HepG2 (cell line): Measurements from ENCODE around the gene CPNE2. TPM values are rescaled to one million over a fixed set of nuclear protein-coding genes. Genes with fewer than 3 reads are reported as not detected.

Experiments used
- ADNP ChIP-seq: sonication (generic); formaldehyde crosslinking; IDR thresholded peaks from 2 replicates; pipeline ENCODE4 v1.4.0; 2020; ENCODE audit warnings: missing genetic modification reagents
- ARNT2 ChIP-seq: sonication (generic); formaldehyde crosslinking; IDR thresholded peaks from 2 replicates; pipeline ENCODE4 v1.8.0; 2022; ENCODE audit warnings: mild to moderate bottlenecking, low read depth, missing genetic modification reagents, moderate library complexity
- CEBPG ChIP-seq: IDR thresholded peaks from 2 replicates; pipeline ENCODE4 v1.6.1; 2016
- ELF1 ChIP-seq: sonication (generic); formaldehyde crosslinking; IDR thresholded peaks from 2 replicates; pipeline ENCODE4 v1.4.0; 2020; ENCODE audit warnings: missing genetic modification reagents
- HES4 ChIP-seq: sonication (generic); formaldehyde crosslinking; IDR thresholded peaks from 2 replicates; pipeline ENCODE4 v1.9.0; 2021; ENCODE audit warnings: mild to moderate bottlenecking, missing genetic modification reagents, borderline replicate concordance
- KDM6A ChIP-seq: IDR thresholded peaks from 2 replicates; pipeline ENCODE4 v1.6.1; 2016; ENCODE audit warnings: low read depth
- MEIS1 ChIP-seq: sonication (generic); formaldehyde crosslinking; IDR thresholded peaks from 2 replicates; pipeline ENCODE4 v1.9.0; 2021; ENCODE audit warnings: mild to moderate bottlenecking, missing genetic modification reagents, moderate library complexity, borderline replicate concordance
- MXD1 ChIP-seq: sonication (generic); formaldehyde crosslinking; IDR thresholded peaks from 2 replicates; pipeline ENCODE4 v1.4.0; 2020; ENCODE audit warnings: mild to moderate bottlenecking, missing genetic modification reagents
- MYC ChIP-seq: sonication (generic); formaldehyde crosslinking; IDR thresholded peaks from 2 replicates; pipeline ENCODE4 v1.9.0; 2021; ENCODE audit warnings: missing genetic modification reagents, borderline replicate concordance
- NR2C2 ChIP-seq: sonication (generic); formaldehyde crosslinking; IDR thresholded peaks from 2 replicates; pipeline ENCODE4 v1.4.0; 2020; ENCODE audit warnings: missing genetic modification reagents, mild to moderate bottlenecking, moderate library complexity, borderline replicate concordance
- SNRNP70 ChIP-seq: fragments of 200-400 bp; formaldehyde crosslinking; IDR thresholded peaks from 2 replicates; pipeline ENCODE4 v1.6.1; 2017; ENCODE audit warnings: mild to moderate bottlenecking, low read depth, low read length, moderate library complexity
- TBX3 ChIP-seq: fragments of 450-650 bp; IDR thresholded peaks from 2 replicates; pipeline ENCODE4 v1.6.1; 2017; ENCODE audit warnings: antibody characterized with exemption, mild to moderate bottlenecking, inconsistent platforms, borderline replicate concordance
- TFAP4 ChIP-seq: sonication (generic); IDR thresholded peaks from 2 replicates; pipeline ENCODE4 v1.6.1; 2016; ENCODE audit warnings: low read depth, borderline replicate concordance
- THAP11 ChIP-seq: IDR thresholded peaks from 2 replicates; pipeline ENCODE4 v1.6.1; 2016; ENCODE audit warnings: missing biosample characterization, missing genetic modification reagents
- ZBTB38 ChIP-seq: sonication (generic); formaldehyde crosslinking; IDR thresholded peaks from 2 replicates; pipeline ENCODE4 v1.5.1; 2020; ENCODE audit warnings: mild to moderate bottlenecking, missing genetic modification reagents
- ZFX ChIP-seq: sonication (generic); formaldehyde crosslinking; IDR thresholded peaks from 2 replicates; pipeline ENCODE4 v1.4.0; 2020; ENCODE audit warnings: mild to moderate bottlenecking, low read depth, missing genetic modification reagents, moderate library complexity
- ZNF7 ChIP-seq: IDR thresholded peaks from 2 replicates; pipeline ENCODE4 v1.6.1; 2016; ENCODE audit warnings: missing biosample characterization, missing genetic modification reagents
- ZNF703 ChIP-seq: sonication (generic); formaldehyde crosslinking; IDR thresholded peaks from 2 replicates; pipeline ENCODE4 v1.5.1; 2020; ENCODE audit warnings: missing genetic modification reagents, mild to moderate bottlenecking, moderate library complexity, borderline replicate concordance
- polyA plus RNA-seq, 8 experiments: library from polyadenylated mRNA; depleted of rRNA in 3 of 8; stranded (reverse) in 7 of 8; unstranded in 1 of 8; fragments of >200 nt; fragmentation: Illumina TruSeq in 4 of 8; extraction: Trizol in 4 of 8; gene quantifications; 2 replicates each; pipeline versions ENCODE4 v1.2.1 to v1.2.3, GENCODE V29; 2011 to 2016; ENCODE audit warnings: low read depth in 4 of 8, missing spikeins in 1 of 8, mixed read lengths in 1 of 8; ENCODE audit not compliant: insufficient read depth in 1 of 8
- total RNA-seq, 5 experiments: library from RNA; depleted of rRNA; stranded (reverse); fragments of >200 nt; fragmentation: Illumina TruSeq; extraction: Trizol; gene quantifications; 2 replicates each; pipeline ENCODE4 v1.2.3, GENCODE V29; 2016; ENCODE audit warnings: low read depth in 1 of 5
- TF ChIP-seq, protein P1 (sequence below): sonication (generic); formaldehyde crosslinking; IDR thresholded peaks from 2 replicates; pipeline ENCODE4 v1.4.0; 2020; ENCODE audit warnings: missing genetic modification reagents, low read depth, mild to moderate bottlenecking, borderline replicate concordance
- TF ChIP-seq, protein P2 (sequence below): sonication (generic); formaldehyde crosslinking; IDR thresholded peaks from 2 replicates; pipeline ENCODE4 v1.5.0; 2020; ENCODE audit warnings: mild to moderate bottlenecking, missing genetic modification reagents, borderline replicate concordance
- TF ChIP-seq, protein P3 (sequence below): sonication (generic); formaldehyde crosslinking; IDR thresholded peaks from 2 replicates; pipeline ENCODE4 v1.4.0; 2020; ENCODE audit warnings: missing genetic modification reagents

CPNE2 gene
- total and polyA plus RNA-seq, 2 of the 13 experiments (the other 11 are each of a cell fraction or from before 2014, with no cell fraction given): 10.6 to 23.3 TPM

GRCh38 chr16:57061084-57061905, 31.1 kb upstream of the CPNE2 start (continued):
- TF ChIP-seq MXD1 (CRISPR knock-in tag) (0 out of 2 replicates have a peak, but pooled peaks have one; percentile 53), ZNF7 (CRISPR knock-in tag) (no peak), ARNT2 (CRISPR knock-in tag) (0 out of 2 replicates have a peak, but pooled peaks have one; percentile 52), NR2C2 (peak; percentile 25; the same call in 1 of the 2 replicates), TBX3 (0 out of 2 replicates have a peak, but pooled peaks have one; percentile 6), MEIS1 (CRISPR knock-in tag) (no peak), ZNF703 (CRISPR knock-in tag) (0 out of 2 replicates have a peak, but pooled peaks have one; percentile 8), HES4 (CRISPR knock-in tag) (no peak), ELF1 (peak; percentile 29; the same call in 1 of the 2 replicates), MYC (peak; percentile 51; the same call in 1 of the 2 replicates), KDM6A (no peak), ZBTB38 (0 out of 2 replicates have a peak, but pooled peaks have one; percentile 17), SNRNP70 (no peak), TFAP4 (peak; percentile 78; the same call in 1 of the 2 replicates), THAP11 (CRISPR knock-in tag) (0 out of 2 replicates have a peak, but pooled peaks have one; percentile 40), CEBPG (CRISPR knock-in tag) (peak; percentile 27; the same call in 1 of the 2 replicates), ADNP (CRISPR knock-in tag) (no peak), ZFX (CRISPR knock-in tag) (0 out of 2 replicates have a peak, but pooled peaks have one; percentile 30)
- TF ChIP-seq, protein P1, sequence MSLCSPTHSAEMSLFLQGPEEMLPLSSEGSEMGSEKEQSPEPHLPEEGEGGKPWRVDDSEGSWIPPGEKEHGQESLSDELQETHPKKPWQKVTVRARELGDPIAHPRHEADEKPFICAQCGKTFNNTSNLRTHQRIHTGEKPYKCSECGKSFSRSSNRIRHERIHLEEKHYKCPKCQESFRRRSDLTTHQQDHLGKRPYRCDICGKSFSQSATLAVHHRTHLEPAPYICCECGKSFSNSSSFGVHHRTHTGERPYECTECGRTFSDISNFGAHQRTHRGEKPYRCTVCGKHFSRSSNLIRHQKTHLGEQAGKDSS (CRISPR knock-in tag): no peak
- TF ChIP-seq, protein P2, sequence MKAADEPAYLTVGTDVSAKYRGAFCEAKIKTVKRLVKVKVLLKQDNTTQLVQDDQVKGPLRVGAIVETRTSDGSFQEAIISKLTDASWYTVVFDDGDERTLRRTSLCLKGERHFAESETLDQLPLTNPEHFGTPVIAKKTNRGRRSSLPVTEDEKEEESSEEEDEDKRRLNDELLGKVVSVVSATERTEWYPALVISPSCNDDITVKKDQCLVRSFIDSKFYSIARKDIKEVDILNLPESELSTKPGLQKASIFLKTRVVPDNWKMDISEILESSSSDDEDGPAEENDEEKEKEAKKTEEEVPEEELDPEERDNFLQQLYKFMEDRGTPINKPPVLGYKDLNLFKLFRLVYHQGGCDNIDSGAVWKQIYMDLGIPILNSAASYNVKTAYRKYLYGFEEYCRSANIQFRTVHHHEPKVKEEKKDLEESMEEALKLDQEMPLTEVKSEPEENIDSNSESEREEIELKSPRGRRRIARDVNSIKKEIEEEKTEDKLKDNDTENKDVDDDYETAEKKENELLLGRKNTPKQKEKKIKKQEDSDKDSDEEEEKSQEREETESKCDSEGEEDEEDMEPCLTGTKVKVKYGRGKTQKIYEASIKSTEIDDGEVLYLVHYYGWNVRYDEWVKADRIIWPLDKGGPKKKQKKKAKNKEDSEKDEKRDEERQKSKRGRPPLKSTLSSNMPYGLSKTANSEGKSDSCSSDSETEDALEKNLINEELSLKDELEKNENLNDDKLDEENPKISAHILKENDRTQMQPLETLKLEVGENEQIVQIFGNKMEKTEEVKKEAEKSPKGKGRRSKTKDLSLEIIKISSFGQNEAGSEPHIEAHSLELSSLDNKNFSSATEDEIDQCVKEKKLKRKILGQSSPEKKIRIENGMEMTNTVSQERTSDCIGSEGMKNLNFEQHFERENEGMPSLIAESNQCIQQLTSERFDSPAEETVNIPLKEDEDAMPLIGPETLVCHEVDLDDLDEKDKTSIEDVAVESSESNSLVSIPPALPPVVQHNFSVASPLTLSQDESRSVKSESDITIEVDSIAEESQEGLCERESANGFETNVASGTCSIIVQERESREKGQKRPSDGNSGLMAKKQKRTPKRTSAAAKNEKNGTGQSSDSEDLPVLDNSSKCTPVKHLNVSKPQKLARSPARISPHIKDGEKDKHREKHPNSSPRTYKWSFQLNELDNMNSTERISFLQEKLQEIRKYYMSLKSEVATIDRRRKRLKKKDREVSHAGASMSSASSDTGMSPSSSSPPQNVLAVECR (CRISPR knock-in tag): peak; percentile 19; the same call in 1 of the 2 replicates
- TF ChIP-seq, protein P3, sequence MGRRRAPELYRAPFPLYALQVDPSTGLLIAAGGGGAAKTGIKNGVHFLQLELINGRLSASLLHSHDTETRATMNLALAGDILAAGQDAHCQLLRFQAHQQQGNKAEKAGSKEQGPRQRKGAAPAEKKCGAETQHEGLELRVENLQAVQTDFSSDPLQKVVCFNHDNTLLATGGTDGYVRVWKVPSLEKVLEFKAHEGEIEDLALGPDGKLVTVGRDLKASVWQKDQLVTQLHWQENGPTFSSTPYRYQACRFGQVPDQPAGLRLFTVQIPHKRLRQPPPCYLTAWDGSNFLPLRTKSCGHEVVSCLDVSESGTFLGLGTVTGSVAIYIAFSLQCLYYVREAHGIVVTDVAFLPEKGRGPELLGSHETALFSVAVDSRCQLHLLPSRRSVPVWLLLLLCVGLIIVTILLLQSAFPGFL (CRISPR knock-in tag): no peak
